GM19035 (cell line): ENCODE data around the gene PSME1.
A peak's percentile ranks its signal among the peaks of the same experiment; 100 is the strongest.
"Not testable (repeated sequence)": the region's sequence is repeated elsewhere in the genome, so short reads cannot be mapped to it uniquely, and the experiment has no call there.

ENCODE experiments used
- ATAC-seq: cut with Tn5 transposase; IDR thresholded peaks from one replicate; pipeline ENCODE4 v1.9.1; 2021; ENCODE audit not compliant: unreplicated experiment

PSME1 gene

DNA sequence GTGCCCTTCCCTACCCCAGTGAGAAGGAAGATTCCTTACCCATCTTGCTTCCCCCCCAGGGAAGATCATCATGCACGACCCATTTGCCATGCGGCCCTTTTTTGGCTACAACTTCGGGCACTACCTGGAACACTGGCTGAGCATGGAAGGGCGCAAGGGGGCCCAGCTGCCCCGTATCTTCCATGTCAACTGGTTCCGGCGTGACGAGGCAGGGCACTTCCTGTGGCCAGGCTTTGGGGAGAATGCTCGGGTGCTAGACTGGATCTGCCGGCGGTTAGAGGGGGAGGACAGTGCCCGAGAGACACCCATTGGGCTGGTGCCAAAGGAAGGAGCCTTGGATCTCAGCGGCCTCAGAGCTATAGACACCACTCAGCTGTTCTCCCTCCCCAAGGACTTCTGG, 32.5 kb upstream of the PSME1 start:
- no peak for ATAC-seq

GRCh38 chr14:24105609-24106239, 30.3 kb upstream of the PSME1 start:
- ATAC-seq, result not testable (repeated sequence)

DNA sequence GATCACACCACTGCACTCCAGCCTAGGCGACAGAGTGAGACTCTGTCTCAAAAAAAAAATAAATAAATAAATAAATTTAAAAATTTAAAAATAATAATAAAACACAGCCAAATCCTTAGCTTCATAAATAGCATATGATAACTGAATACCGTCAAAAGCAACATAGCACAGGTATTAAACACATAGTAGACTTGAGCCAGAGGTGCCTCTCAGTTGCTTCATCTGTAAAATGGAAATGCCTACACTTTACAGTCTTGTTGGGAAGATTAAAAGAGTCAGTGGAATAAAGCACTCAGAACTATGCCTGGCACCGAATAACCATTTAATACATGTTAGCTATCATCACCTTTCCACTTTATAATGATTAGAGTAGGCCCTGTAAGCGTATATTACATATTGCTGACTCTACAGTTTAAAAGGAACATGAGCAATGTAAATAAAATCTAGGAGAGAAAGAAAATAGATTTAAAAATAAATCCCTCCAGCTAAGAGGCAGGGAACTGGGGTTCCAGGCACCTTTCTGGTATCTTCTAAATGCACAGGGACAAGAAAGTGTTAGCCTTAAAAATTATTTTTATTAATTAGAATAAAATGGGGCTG, 29.2 kb upstream of the PSME1 start:
- ATAC-seq, result no peak

- ATAC-seq, result no peak
These were observed 27.6 kb upstream of the PSME1 start for GRCh38 chr14:24108336-24108874.

GRCh38 chr14:24110060-24110459, 25.9 kb upstream of the PSME1 start:
- ATAC-seq, result no peak

GRCh38 chr14:24110523-24110922, 25.5 kb upstream of the PSME1 start:
- no peak for ATAC-seq

GRCh38 chr14:24113379-24113800, 22.6 kb upstream of the PSME1 start:
- no peak for ATAC-seq

GRCh38 chr14:24113801-24114531, 22.0 kb upstream of the PSME1 start:
- peak; percentile 32 for ATAC-seq

GRCh38 chr14:24114532-24115421, 21.2 kb upstream of the PSME1 start, which contains the start of the genes DCAF11 and NRL:
DCAF11 (plus strand) TSS chr14:24114777; CDS start chr14:24115595, 818 bp downstream.
NRL (minus strand) TSS chr14:24114949; CDS start chr14:24082848, 32,101 bp downstream.
- ATAC-seq, result peak; percentile 81

DNA sequence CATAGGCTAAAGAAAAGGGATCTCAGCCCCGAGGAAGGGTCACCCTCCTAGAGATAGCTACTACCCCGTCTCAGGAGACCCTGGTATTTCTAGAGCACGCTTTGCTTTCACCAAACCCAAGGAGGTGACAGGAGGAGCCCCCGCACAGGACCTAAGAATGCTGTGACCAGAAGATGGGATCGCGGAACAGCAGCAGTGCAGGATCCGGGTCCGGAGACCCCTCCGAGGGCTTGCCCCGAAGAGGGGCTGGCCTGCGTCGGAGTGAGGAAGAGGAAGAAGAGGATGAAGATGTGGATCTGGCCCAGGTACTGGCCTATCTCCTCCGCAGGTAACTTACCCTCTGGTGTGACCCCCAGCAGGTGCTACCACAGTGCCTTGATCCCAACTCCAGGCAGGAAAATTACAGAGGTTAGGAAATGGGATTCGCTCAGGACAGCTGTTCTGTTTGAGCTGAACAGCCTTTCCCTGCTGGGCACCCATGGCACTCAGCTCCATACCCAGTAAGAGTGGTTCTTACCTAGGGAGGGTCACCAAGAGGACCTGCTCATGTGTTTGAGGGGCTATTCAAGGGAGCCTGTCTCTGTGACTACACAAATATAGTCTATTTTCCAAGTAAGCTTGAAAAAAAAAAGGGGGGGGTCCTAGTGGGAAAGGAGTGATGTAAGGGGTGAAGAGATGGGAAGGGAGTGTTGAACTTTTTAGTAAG, 20.4 kb upstream of the PSME1 start:
- no peak for ATAC-seq

- no peak for ATAC-seq
These were observed 19.7 kb upstream of the PSME1 start for GRCh38 chr14:24116128-24116814.

GRCh38 chr14:24117179-24117578, 18.8 kb upstream of the PSME1 start:
- ATAC-seq, result no peak

DNA sequence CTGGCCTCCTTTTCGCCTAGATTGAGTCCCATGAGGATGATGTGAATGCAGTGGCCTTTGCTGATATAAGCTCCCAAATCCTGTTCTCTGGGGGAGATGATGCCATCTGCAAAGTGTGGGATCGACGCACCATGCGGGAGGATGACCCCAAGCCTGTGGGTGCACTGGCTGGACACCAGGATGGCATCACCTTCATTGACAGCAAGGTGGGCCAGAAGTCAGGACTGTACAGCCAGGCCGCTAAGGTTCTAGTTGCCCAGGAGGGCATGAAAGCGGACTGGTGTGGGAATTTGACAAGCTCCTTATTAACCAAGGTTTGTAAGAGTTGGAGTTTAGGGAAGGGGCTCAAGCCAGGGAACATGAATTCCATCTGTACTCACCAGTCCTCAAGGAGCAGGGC, 16.3 kb upstream of the PSME1 start:
- ATAC-seq, result no peak

DNA sequence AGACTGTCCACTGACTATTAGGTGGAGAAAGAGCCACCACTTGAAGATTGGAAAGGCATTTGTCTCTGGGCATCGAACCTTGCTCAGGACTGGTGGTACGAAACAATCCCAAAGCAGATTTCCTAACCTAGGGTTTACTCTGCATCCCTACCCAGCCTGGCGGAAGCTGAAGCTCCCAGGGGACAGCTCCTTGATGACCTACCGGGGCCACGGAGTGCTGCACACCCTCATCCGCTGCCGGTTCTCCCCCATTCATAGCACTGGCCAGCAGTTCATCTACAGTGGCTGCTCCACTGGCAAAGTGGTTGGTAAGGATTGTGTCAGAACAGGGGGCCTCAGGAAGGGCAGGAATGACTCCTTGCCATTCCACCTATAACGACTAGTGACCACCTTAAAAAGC, 14.8 kb upstream of the PSME1 start:
- ATAC-seq, result no peak

GRCh38 chr14:24122416-24122815, 13.6 kb upstream of the PSME1 start:
- ATAC-seq, result no peak

GRCh38 chr14:24122898-24123297, 13.1 kb upstream of the PSME1 start:
- ATAC-seq, result no peak

DNA sequence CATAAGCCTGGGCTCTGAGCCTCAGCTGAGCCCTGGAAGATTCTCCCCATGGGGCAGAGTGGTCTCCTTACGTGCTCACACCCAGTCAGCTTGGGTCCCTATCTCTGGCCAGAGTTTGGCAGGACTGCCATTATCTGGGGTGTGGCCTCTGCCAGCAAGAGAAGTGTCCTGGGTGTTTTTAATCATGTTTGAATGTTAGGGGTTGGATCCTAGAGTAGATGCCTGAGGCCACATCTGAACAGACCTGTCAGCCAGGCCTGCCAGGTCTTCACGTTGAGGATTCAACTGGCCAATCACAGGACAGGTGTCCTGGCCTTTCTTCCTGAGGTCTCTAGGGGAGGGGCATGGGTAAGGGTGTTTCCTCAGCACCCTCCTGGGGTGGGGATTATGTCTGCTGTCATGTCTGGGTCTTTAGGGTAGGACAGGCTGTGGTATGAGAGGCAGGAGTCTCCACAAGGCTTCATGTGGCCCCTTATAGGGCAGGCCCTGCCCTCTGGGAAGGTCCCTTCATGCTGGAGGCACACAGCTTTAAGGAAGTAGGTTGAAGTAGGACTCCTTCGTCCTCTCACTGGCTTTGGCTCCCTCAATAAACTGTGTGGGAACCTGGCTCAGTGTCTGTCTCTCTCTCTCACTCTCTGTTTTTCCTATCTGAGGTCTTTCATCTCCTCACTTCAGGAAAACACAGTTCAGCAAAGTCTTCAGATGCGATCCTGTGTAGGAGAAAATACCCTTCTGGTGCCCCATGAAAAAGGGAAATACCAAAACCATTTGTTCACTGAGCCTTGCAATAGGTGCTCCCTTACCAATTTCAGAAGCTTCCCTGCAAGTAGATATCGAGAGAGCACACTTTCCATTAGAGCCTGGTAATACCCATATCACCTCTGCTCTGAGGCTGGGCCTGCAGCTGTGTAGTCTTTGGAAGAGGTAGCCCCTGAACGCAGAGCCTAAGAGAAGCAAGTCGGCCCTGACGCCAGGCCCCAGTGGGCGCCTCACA, 12.3 kb upstream of the PSME1 start:
- peak; percentile 61 for ATAC-seq

DNA sequence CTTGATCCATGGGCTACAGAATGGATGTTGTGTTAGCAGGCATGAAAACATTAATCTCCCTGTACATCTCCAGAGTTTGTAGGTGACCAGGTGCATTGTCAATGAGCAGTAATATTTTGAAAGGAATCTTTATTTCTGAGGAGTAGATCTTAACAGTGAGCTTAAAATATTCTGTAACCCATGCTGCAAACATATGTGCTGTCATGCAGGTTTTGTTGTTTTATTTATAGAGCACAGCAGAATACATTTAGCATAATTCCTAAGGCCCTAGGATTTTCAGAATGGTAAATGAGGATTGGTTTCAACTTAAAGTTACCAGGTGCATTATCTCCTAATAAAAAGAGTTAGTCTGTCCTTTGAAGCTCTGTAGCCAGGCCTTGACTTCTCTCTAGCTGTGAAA, 9.1 kb upstream of the PSME1 start:
- ATAC-seq, result no peak
